ENCODE measurements around the gene PCDHAC1.
A peak's percentile ranks its signal among the peaks of the same experiment; 100 is the strongest.

PCDHAC1 gene

GRCh38 chr5:140951636-140952035 lies 25.5 kb downstream of the PCDHAC1 start:
- H3K4me1 ChIP-seq (ENCODE audit: insufficient read depth, low read length), result no peaks in the 10 kb centered on the region
- no peak overlapping the region for H3K9ac ChIP-seq (ENCODE audit: low read depth, low read length)
- H3K36me3 ChIP-seq (ENCODE audit: insufficient read depth, low read length), result no peaks in the 10 kb centered on the region
- H3K9me3 ChIP-seq (ENCODE audit: control insufficient read depth, insufficient read depth, low read length), result no peaks in the 10 kb centered on the region

DNA sequence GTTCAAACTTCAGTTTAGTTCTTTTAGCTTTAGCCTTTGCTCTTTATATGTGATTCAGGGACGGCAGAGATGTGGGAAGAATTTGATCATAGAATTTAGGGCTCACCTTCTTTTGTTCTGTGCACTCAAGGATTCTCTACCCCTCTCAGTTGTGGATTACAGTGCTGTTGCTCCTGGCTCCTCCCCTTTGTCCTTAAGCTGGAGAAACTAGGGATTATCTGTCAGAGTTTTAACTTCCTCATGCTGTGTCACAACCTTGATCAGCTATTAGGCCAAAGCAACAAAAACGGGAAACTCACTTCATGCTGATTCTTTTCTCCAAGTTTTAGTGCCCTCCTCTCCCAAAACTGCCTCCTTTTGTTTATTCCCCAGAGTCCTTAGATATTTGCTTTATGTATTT lies 27.1 kb downstream of the PCDHAC1 start:
- Histone ChIP-seq H3K36me3 (ENCODE audit: insufficient read depth, low read length) (no peaks in the 10 kb centered on the region), H3K9me3 (ENCODE audit: control insufficient read depth, insufficient read depth, low read length) (no peaks in the 10 kb centered on the region), H3K9ac (ENCODE audit: low read depth, low read length) (no peak overlapping the region), H3K4me1 (ENCODE audit: insufficient read depth, low read length) (no peaks in the 10 kb centered on the region)

DNA sequence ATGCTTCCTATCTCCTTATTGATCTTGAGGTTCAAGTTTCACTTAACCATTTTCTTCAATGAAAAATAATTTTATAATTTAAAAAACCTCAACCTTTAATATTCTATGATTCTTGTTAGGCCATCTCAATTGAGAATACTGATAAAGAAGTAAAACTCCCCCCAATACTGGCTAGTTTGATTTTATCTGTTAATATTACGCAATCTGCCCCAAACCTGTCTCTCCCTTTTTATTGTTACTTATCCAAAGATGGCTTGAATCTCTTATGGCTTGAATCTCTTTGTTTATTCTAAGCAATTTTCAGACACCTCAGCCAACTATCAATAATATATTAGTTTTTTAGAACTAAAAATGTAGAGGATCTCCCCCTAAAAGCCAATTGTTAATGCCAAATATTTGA lies 36.1 kb downstream of the PCDHAC1 start:
- Histone ChIP-seq H3K9ac (ENCODE audit: low read depth, low read length) (no peak overlapping the region), H3K36me3 (ENCODE audit: insufficient read depth, low read length) (no peaks in the 10 kb centered on the region), H3K4me1 (ENCODE audit: insufficient read depth, low read length) (peaks cover 13% of the 10 kb centered on the region; the same call in 1 of the 2 replicates), H3K9me3 (ENCODE audit: control insufficient read depth, insufficient read depth, low read length) (no peaks in the 10 kb centered on the region)

DNA sequence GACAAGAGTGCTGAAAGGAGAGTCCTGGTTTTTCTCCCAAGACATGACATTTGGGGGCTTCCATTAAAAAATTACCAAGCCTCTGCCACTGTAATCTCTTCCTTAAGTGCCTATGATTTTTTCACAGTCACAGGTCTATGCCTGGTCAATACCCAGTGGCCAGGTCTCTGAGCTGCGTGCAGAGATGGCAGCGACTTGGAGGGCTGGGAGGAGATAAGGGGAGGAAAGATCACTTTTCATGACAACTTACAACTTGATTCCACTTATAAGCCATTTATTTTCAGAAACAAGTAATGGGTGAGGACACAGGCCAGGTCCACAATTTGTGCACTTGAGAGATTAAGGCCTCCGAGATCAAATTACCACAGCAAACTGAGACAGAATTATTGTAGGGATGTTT lies 38.3 kb downstream of the PCDHAC1 start:
- H3K4me1 ChIP-seq (ENCODE audit: insufficient read depth, low read length), result peaks cover 13% of the 10 kb centered on the region; the same call in 1 of the 2 replicates
- H3K9ac ChIP-seq (ENCODE audit: low read depth, low read length), result no peak overlapping the region
- no peaks in the 10 kb centered on the region for H3K9me3 ChIP-seq (ENCODE audit: control insufficient read depth, insufficient read depth, low read length)
- no peaks in the 10 kb centered on the region for H3K36me3 ChIP-seq (ENCODE audit: insufficient read depth, low read length)

- Histone ChIP-seq H3K9ac (ENCODE audit: low read depth, low read length) (peak overlapping the region; percentile 73), H3K4me1 (ENCODE audit: insufficient read depth, low read length) (peaks cover 22% of the 10 kb centered on the region; the same call in 1 of the 2 replicates), H3K36me3 (ENCODE audit: insufficient read depth, low read length) (no peaks in the 10 kb centered on the region), H3K9me3 (ENCODE audit: control insufficient read depth, insufficient read depth, low read length) (no peaks in the 10 kb centered on the region)
These were observed 39.8 kb downstream of the PCDHAC1 start for GRCh38 chr5:140965905-140966292.

DNA sequence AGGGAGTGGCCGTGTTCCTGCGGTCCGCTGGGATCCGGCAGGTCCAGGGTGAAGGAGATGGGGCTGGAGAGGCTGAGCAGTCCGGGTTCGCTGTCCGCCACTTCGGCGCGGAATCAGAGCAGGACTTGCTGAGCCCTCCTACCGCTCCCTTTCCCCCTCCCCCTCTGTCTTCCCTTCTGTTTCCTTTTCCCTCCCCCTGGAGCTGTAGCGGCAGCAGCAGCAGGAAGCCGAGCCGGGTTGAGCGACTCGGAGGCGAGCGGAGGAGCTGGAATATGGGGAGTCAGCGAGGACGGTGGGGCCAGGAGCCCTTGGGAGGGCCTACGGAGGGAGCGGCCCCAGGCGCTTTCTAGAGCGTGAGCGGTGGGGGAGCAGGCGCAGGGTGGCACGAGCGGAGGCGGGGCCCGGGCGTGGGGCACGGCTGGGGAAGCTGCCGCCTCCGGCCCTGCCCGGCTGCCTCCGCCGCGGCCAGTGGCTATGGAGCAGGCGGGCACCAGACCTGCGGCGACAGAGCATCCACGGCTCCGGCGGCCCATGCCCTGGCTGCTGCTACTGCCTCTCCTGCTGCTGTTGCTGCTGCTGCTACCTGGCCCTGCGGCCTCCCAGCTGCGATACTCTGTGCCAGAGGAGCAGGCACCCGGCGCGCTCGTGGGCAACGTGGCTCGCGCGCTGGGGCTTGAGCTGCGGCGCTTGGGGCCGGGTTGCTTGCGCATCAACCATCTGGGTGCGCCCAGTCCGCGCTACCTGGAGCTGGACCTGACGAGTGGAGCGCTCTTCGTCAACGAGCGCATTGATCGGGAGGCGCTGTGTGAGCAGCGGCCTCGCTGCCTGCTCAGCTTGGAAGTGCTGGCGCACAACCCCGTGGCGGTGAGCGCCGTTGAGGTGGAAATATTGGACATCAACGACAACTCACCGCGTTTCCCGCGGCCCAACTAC lies 40.5 kb downstream of the PCDHAC1 start, which contains the start of gene PCDHAC2:
PCDHAC2 (plus strand) TSS at position 184 of the 933 bp plus-strand sequence; CDS start at position 475, 291 bp downstream.
- Histone ChIP-seq H3K4me1 (ENCODE audit: insufficient read depth, low read length) (peaks cover 27% of the 10 kb centered on the region), H3K36me3 (ENCODE audit: insufficient read depth, low read length) (no peaks in the 10 kb centered on the region), H3K9me3 (ENCODE audit: control insufficient read depth, insufficient read depth, low read length) (no peaks in the 10 kb centered on the region), H3K9ac (ENCODE audit: low read depth, low read length) (peak within 1 kb of the TSS; percentile 73)

DNA sequence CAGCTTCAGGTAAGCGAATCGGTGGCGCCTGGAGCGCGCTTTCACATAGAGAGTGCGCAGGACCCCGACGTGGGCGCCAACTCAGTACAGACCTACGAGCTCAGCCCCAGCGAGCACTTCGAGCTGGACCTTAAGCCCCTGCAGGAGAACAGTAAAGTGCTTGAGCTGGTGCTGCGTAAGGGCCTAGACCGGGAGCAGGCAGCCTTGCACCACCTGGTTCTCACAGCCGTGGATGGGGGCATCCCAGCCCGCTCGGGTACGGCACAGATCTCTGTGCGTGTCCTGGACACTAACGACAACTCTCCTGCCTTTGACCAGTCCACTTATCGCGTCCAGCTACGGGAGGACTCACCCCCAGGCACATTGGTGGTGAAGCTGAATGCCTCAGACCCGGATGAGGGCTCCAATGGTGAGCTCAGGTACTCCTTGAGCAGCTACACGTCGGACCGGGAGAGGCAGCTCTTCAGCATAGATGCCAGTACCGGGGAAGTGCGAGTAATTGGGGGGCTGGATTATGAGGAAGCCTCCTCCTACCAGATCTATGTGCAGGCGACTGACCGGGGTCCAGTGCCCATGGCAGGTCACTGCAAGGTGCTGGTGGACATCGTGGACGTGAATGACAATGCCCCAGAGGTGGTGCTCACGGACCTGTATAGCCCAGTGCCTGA lies 41.3 kb downstream of the PCDHAC1 start:
- Histone ChIP-seq H3K4me1 (ENCODE audit: insufficient read depth, low read length) (peaks cover 27% of the 10 kb centered on the region), H3K36me3 (ENCODE audit: insufficient read depth, low read length) (no peaks in the 10 kb centered on the region), H3K9me3 (ENCODE audit: control insufficient read depth, insufficient read depth, low read length) (no peaks in the 10 kb centered on the region), H3K9ac (ENCODE audit: low read depth, low read length) (peak overlapping the region; percentile 73)

DNA sequence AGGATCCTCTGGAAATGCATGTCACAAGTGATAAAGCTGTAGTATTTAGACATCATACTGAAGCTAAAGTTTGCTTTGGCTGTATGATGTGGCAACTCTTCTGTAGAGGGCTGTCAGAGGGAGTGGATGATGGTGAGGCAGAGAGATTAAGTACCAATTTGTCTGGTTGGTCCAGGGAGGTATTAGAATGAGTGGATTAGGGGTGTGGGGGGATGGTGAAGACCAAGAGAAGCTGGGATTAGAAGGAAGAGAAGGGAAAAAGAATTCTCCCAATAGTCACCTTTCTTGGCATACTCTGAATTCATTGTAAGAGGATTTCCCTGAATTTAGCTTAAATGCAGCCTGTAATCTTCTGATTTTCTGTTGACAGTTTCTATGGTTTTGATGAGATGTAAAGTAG lies 43.8 kb downstream of the PCDHAC1 start:
- Histone ChIP-seq H3K9me3 (ENCODE audit: control insufficient read depth, insufficient read depth, low read length) (no peaks in the 10 kb centered on the region), H3K4me1 (ENCODE audit: insufficient read depth, low read length) (peaks cover 18% of the 10 kb centered on the region), H3K36me3 (ENCODE audit: insufficient read depth, low read length) (no peaks in the 10 kb centered on the region), H3K9ac (ENCODE audit: low read depth, low read length) (0 out of 2 replicates have a peak overlapping the region, but pooled peaks have one; percentile 6)

- no peaks in the 10 kb centered on the region for H3K36me3 ChIP-seq (ENCODE audit: insufficient read depth, low read length)
- peaks cover 30% of the 10 kb centered on the region for H3K4me1 ChIP-seq (ENCODE audit: insufficient read depth, low read length)
- no peaks in the 10 kb centered on the region for H3K9me3 ChIP-seq (ENCODE audit: control insufficient read depth, insufficient read depth, low read length)
- no peak overlapping the region for H3K9ac ChIP-seq (ENCODE audit: low read depth, low read length)
These were observed 47.5 kb downstream of the PCDHAC1 start for GRCh38 chr5:140973550-140973949.

GRCh38 chr5:140977003-140977402 lies 50.9 kb downstream of the PCDHAC1 start:
- peaks cover 17% of the 10 kb centered on the region for H3K4me1 ChIP-seq (ENCODE audit: insufficient read depth, low read length)
- no peaks in the 10 kb centered on the region for H3K36me3 ChIP-seq (ENCODE audit: insufficient read depth, low read length)
- H3K9me3 ChIP-seq (ENCODE audit: control insufficient read depth, insufficient read depth, low read length), result no peaks in the 10 kb centered on the region
- no peak overlapping the region for H3K9ac ChIP-seq (ENCODE audit: low read depth, low read length)

DNA sequence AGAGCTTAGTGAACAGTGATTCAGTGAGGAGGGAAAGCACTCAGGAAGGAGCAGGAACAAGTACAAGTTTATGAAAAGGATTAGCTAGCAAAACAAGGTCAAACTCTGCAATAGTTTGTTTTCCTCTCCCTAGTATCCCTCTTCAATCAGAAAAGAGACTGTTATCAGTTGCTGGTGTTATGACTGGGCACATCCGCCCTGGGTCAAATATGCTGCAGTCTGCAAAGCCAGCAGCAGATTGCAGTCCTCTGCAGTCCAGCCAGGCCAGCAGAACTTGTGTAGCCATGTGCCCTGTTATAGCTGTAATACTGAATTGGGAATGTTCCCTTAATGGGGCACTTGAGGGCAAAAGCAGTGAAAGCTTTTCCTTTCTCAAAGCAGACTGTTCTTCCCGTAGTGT lies 52.2 kb downstream of the PCDHAC1 start:
- Histone ChIP-seq H3K9me3 (ENCODE audit: control insufficient read depth, insufficient read depth, low read length) (no peaks in the 10 kb centered on the region), H3K4me1 (ENCODE audit: insufficient read depth, low read length) (peaks cover 17% of the 10 kb centered on the region), H3K9ac (ENCODE audit: low read depth, low read length) (no peak overlapping the region), H3K36me3 (ENCODE audit: insufficient read depth, low read length) (no peaks in the 10 kb centered on the region)

DNA sequence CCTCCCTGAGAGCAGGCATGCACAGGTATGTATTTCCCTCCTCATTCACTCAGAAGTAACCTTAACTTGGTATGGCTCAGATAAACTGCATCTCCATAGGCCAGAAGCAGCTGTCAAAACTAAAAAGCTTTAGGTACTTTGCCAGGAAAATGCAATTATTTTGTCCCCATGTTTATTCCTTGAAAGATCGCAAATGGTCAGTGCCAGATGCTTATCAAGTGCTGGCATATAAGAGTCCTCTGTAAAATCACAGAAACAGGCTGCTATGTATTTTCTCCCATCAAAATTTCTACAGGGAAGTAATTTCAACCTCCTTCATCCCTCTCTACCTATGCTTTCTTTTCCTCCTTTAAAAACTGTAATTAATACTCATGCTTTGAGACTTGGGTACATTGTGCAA lies 52.9 kb downstream of the PCDHAC1 start:
- Histone ChIP-seq H3K4me1 (ENCODE audit: insufficient read depth, low read length) (peaks cover 17% of the 10 kb centered on the region), H3K36me3 (ENCODE audit: insufficient read depth, low read length) (no peaks in the 10 kb centered on the region), H3K9me3 (ENCODE audit: control insufficient read depth, insufficient read depth, low read length) (no peaks in the 10 kb centered on the region), H3K9ac (ENCODE audit: low read depth, low read length) (no peak overlapping the region)

All from ES-I3 (cell line).